Mesendoderm (in vitro differentiated cells): ENCODE measurements around the gene USP31.

Experiments
- DNase-seq: peaks from one replicate; pipeline ENCODE4 v3.0.0; 2013
- H2AK5ac ChIP-seq: 2 replicates; pipeline ENCODE4 v1.6.1; 2013; ENCODE audit warnings: low read length, inconsistent platforms
- H2BK120ac ChIP-seq: 2 replicates; pipeline ENCODE4 v1.6.1; 2013; ENCODE audit warnings: low read depth, mild to moderate bottlenecking, low read length, moderate library complexity, mixed read lengths
- H2BK15ac ChIP-seq: replicated peaks from 2 replicates; pipeline ENCODE4 v1.6.1; 2013; ENCODE audit warnings: low read depth, mild to moderate bottlenecking, moderate library complexity
- H2BK5ac ChIP-seq: 2 replicates; pipeline ENCODE4 v1.6.1; 2013; ENCODE audit warnings: low read length, inconsistent platforms
- H3K18ac ChIP-seq: 2 replicates; pipeline ENCODE4 v1.6.1; 2013; ENCODE audit warnings: mild to moderate bottlenecking, low read length, mixed read lengths
- H3K23ac ChIP-seq: one replicate; pipeline ENCODE4 v1.6.1; 2013; ENCODE audit warnings: low read length
- H3K27ac ChIP-seq: 2 replicates; pipeline ENCODE4 v1.5.1; 2013; ENCODE audit warnings: low read depth, mild to moderate bottlenecking, inconsistent platforms, low read length, moderate library complexity
- H3K27me3 ChIP-seq: 2 replicates; pipeline ENCODE4 v1.6.1; 2013; ENCODE audit warnings: low read length, control low read depth, mild to moderate bottlenecking, inconsistent platforms; ENCODE audit not compliant: insufficient read depth, poor library complexity
- H3K36me3 ChIP-seq: 2 replicates; pipeline ENCODE4 v1.6.1; 2013; ENCODE audit warnings: low read length, inconsistent platforms; ENCODE audit not compliant: control insufficient read depth, insufficient read depth
- H3K4ac ChIP-seq: one replicate; pipeline ENCODE4 v1.6.1; 2013; ENCODE audit warnings: low read depth, mild to moderate bottlenecking, low read length, moderate library complexity
- H3K4me1 ChIP-seq: 2 replicates; pipeline ENCODE4 v1.6.1; 2013; ENCODE audit warnings: low read depth, low read length, inconsistent platforms; ENCODE audit not compliant: control insufficient read depth
- H3K4me2 ChIP-seq: 2 replicates; pipeline ENCODE4 v1.6.1; 2013; ENCODE audit warnings: low read length
- H3K4me3 ChIP-seq: 2 replicates; pipeline ENCODE4 v1.5.1; 2013; ENCODE audit warnings: mild to moderate bottlenecking, low read length
- H3K56ac ChIP-seq: one replicate; pipeline ENCODE4 v1.6.1; 2013; ENCODE audit warnings: low read length
- H3K79me1 ChIP-seq: 2 replicates; pipeline ENCODE4 v1.6.1; 2013; ENCODE audit warnings: low read length, inconsistent platforms
- H3K79me2 ChIP-seq: 2 replicates; pipeline ENCODE4 v1.6.1; 2013; ENCODE audit warnings: mild to moderate bottlenecking, low read length; ENCODE audit not compliant: control insufficient read depth, insufficient read depth
- H3K9ac ChIP-seq: 2 replicates; pipeline ENCODE4 v1.6.1; 2013; ENCODE audit warnings: low read length, inconsistent platforms
- H4K5ac ChIP-seq: one replicate; pipeline ENCODE4 v1.6.1; 2013; ENCODE audit warnings: low read length
- H4K8ac ChIP-seq: one replicate; pipeline ENCODE4 v1.6.1; 2013; ENCODE audit warnings: low read depth, mild to moderate bottlenecking, control low read depth, low read length, moderate library complexity
- WGBS: extraction: QIAGEN DNeasy Blood & Tissue Kit; methylation state at CpG from one replicate; pipeline ENCODE4 v1.1.7; 2013; ENCODE audit warnings: low lambda C conversion rate, missing lambda C conversion rate; ENCODE audit not compliant: insufficient coverage; ENCODE audit errors: extremely low coverage; 5-methylcytosine and 5-hydroxymethylcytosine counted together

The USP31 gene

GRCh38 chr16:23131036-23131435, 18.2 kb downstream of the USP31 start:
- H3K36me3 ChIP-seq = no peaks in the 10 kb centered on the region
- no peak overlapping the region for H4K5ac ChIP-seq
- no peak overlapping the region for H3K4ac ChIP-seq
- H3K79me2 ChIP-seq = peaks cover 34% of the 10 kb centered on the region
- no peak overlapping the region for H3K4me2 ChIP-seq
- no peak overlapping the region for H3K23ac ChIP-seq
- no peak overlapping the region for H3K27ac ChIP-seq
- WGBS = no CpG with 5 or more reads among the region's 3 CpGs
- peaks cover 16% of the 10 kb centered on the region for H3K79me1 ChIP-seq
- DNase-seq = no peak
- H3K4me3 ChIP-seq = no peak overlapping the region
- H2BK5ac ChIP-seq = no peak overlapping the region
- H4K8ac ChIP-seq = no peak overlapping the region
- H3K27me3 ChIP-seq = no peaks in the 10 kb centered on the region
- H2BK120ac ChIP-seq = no peak overlapping the region
- H2BK15ac ChIP-seq = no peak overlapping the region
- no peak overlapping the region for H2AK5ac ChIP-seq
- no peak overlapping the region for H3K18ac ChIP-seq
- no peak overlapping the region for H3K56ac ChIP-seq
- no peak overlapping the region for H3K9ac ChIP-seq
- H3K4me1 ChIP-seq = no peaks in the 10 kb centered on the region

- Histone ChIP-seq H3K56ac (no peak overlapping the region), H3K79me2 (peaks cover 34% of the 10 kb centered on the region), H3K27ac (no peak overlapping the region), H2BK5ac (no peak overlapping the region), H2AK5ac (no peak overlapping the region), H3K18ac (no peak overlapping the region), H3K36me3 (no peaks in the 10 kb centered on the region), H3K4me2 (no peak overlapping the region), H3K9ac (no peak overlapping the region), H3K4me3 (no peak overlapping the region), H4K8ac (no peak overlapping the region), H3K79me1 (peaks cover 16% of the 10 kb centered on the region), H2BK15ac (no peak overlapping the region), H4K5ac (no peak overlapping the region), H2BK120ac (no peak overlapping the region), H3K23ac (no peak overlapping the region), H3K4ac (no peak overlapping the region), H3K27me3 (no peaks in the 10 kb centered on the region), H3K4me1 (no peaks in the 10 kb centered on the region)
- no CpG with 5 or more reads among the region's 1 CpG for WGBS
- DNase-seq = no peak
Measured at GRCh38 chr16:23129686-23130085, 19.6 kb downstream of the USP31 start.

GRCh38 chr16:23128056-23128455, 21.2 kb downstream of the USP31 start:
- Histone ChIP-seq H2BK15ac (no peak overlapping the region), H3K56ac (no peak overlapping the region), H3K27ac (no peak overlapping the region)

GRCh38 chr16:23125277-23125676, 24.0 kb downstream of the USP31 start:
- H2BK5ac ChIP-seq = no peak overlapping the region
- H2BK15ac ChIP-seq = no peak overlapping the region
- peaks cover 9% of the 10 kb centered on the region for H3K79me1 ChIP-seq
- H3K23ac ChIP-seq = no peak overlapping the region
- H3K4ac ChIP-seq = no peak overlapping the region
- H3K4me3 ChIP-seq = no peak overlapping the region
- no peak for DNase-seq
- no CpG with 5 or more reads among the region's 2 CpGs for WGBS
- H4K5ac ChIP-seq = no peak overlapping the region
- no peak overlapping the region for H3K9ac ChIP-seq
- peaks cover 16% of the 10 kb centered on the region for H3K79me2 ChIP-seq
- H3K27ac ChIP-seq = no peak overlapping the region
- H2AK5ac ChIP-seq = no peak overlapping the region
- no peak overlapping the region for H3K56ac ChIP-seq
- H3K4me1 ChIP-seq = no peaks in the 10 kb centered on the region
- no peaks in the 10 kb centered on the region for H3K27me3 ChIP-seq
- no peak overlapping the region for H2BK120ac ChIP-seq
- H3K36me3 ChIP-seq = no peaks in the 10 kb centered on the region
- no peak overlapping the region for H4K8ac ChIP-seq
- no peak overlapping the region for H3K4me2 ChIP-seq
- no peak overlapping the region for H3K18ac ChIP-seq

More at GRCh38 chr16:23128056-23128455, 21.2 kb downstream of the USP31 start:
- Histone ChIP-seq H4K8ac (no peak overlapping the region), H4K5ac (no peak overlapping the region), H2AK5ac (no peak overlapping the region), H3K27me3 (no peaks in the 10 kb centered on the region), H3K4me1 (no peaks in the 10 kb centered on the region), H3K79me1 (peaks cover 14% of the 10 kb centered on the region), H3K18ac (no peak overlapping the region), H3K4me2 (no peak overlapping the region), H3K4ac (no peak overlapping the region), H2BK5ac (no peak overlapping the region), H3K79me2 (peaks cover 32% of the 10 kb centered on the region), H3K23ac (no peak overlapping the region), H3K36me3 (no peaks in the 10 kb centered on the region), H3K9ac (no peak overlapping the region), H2BK120ac (no peak overlapping the region), H3K4me3 (no peak overlapping the region)
- no CpG with 5 or more reads among the region's 5 CpGs for WGBS
- DNase-seq = no peak

- Histone ChIP-seq H2BK120ac (no peak overlapping the region), H3K4me1 (no peaks in the 10 kb centered on the region), H3K79me1 (peaks cover 12% of the 10 kb centered on the region), H4K8ac (no peak overlapping the region), H3K4me2 (no peak overlapping the region), H2BK5ac (no peak overlapping the region), H3K4me3 (no peak overlapping the region), H3K23ac (no peak overlapping the region), H3K27ac (no peak overlapping the region), H3K9ac (no peak overlapping the region), H3K56ac (no peak overlapping the region), H3K27me3 (no peaks in the 10 kb centered on the region), H3K79me2 (peaks cover 21% of the 10 kb centered on the region), H3K4ac (no peak overlapping the region), H2BK15ac (no peak overlapping the region), H4K5ac (no peak overlapping the region), H2AK5ac (no peak overlapping the region), H3K36me3 (no peaks in the 10 kb centered on the region), H3K18ac (no peak overlapping the region)
- no peak for DNase-seq
- no CpG with 5 or more reads among the region's 8 CpGs for WGBS
Measured at GRCh38 chr16:23124315-23124714, 24.9 kb downstream of the USP31 start.

GRCh38 chr16:23122144-23122543, 27.1 kb downstream of the USP31 start:
- no peaks in the 10 kb centered on the region for H3K4me1 ChIP-seq
- no peak overlapping the region for H2AK5ac ChIP-seq

More at GRCh38 chr16:23122144-23122543, 27.1 kb downstream of the USP31 start:
- Histone ChIP-seq H3K36me3 (no peaks in the 10 kb centered on the region), H3K18ac (no peak overlapping the region), H2BK5ac (no peak overlapping the region), H3K27ac (no peak overlapping the region), H3K56ac (no peak overlapping the region), H2BK15ac (no peak overlapping the region), H4K8ac (no peak overlapping the region), H3K27me3 (no peaks in the 10 kb centered on the region), H4K5ac (no peak overlapping the region), H3K23ac (no peak overlapping the region), H3K4me2 (no peak overlapping the region), H3K9ac (no peak overlapping the region), H3K79me1 (peaks cover 9% of the 10 kb centered on the region), H3K4ac (no peak overlapping the region), H3K79me2 (peaks cover 17% of the 10 kb centered on the region), H3K4me3 (no peak overlapping the region), H2BK120ac (no peak overlapping the region)
- no CpG with 5 or more reads among the region's 5 CpGs for WGBS
- DNase-seq = no peak
